OCI-LY3 (cell line): ENCODE data around the gene TCEAL4.
"Not testable (repeated sequence)": the region's sequence is repeated elsewhere in the genome, so short reads cannot be mapped to it uniquely, and the experiment has no call there.

ENCODE experiments used
- H2AFZ ChIP-seq: fragments of 200-600, 300-600 bp; shearing (Covaris generic); 2 replicates; pipeline ENCODE4 v1.6.0; 2014; ENCODE audit warnings: antibody characterized with exemption, low read depth, low read length
- H3K27ac ChIP-seq: fragments of 200-600, 300-600 bp; sonication (generic); 2 replicates; pipeline ENCODE4 v1.5.1; 2014; ENCODE audit warnings: mild to moderate bottlenecking, low read length, moderate library complexity, mixed read lengths
- H3K27me3 ChIP-seq: fragments of 200-600, 300-600 bp; sonication (generic); 2 replicates; pipeline ENCODE4 v1.6.1; 2014; ENCODE audit warnings: low read depth, low read length, mixed read lengths
- H3K36me3 ChIP-seq: fragments of 200-600, 300-600 bp; sonication (generic); replicated peaks from 2 replicates; pipeline ENCODE3; 2014; ENCODE audit warnings: low read depth, low read length, mixed read lengths
- H3K4me1 ChIP-seq: fragments of 300-600, 200-600 bp; sonication (generic); 2 replicates; pipeline ENCODE4 v1.6.1; 2014; ENCODE audit warnings: low read length, mixed read lengths
- H3K4me2 ChIP-seq: fragments of 200-600, 300-600 bp; sonication (generic); 2 replicates; pipeline ENCODE4 v1.6.1; 2014; ENCODE audit warnings: low read length, mixed read lengths
- H3K4me3 ChIP-seq: fragments of 300-600, 200-600 bp; sonication (generic); 2 replicates; pipeline ENCODE4 v1.5.1; 2014; ENCODE audit warnings: antibody characterized with exemption, mild to moderate bottlenecking, low read length, moderate library complexity
- H3K79me2 ChIP-seq: fragments of 300-600, 200-600 bp; shearing (Covaris generic); 2 replicates; pipeline ENCODE4 v1.6.1; 2014; ENCODE audit warnings: mild to moderate bottlenecking, low read length, mixed read lengths
- H3K9ac ChIP-seq: fragments of 300-600, 200-600 bp; shearing (Covaris generic); 2 replicates; pipeline ENCODE4 v1.6.0; 2014; ENCODE audit warnings: mild to moderate bottlenecking, low read length, moderate library complexity
- H3K9me3 ChIP-seq: fragments of 200-600, 300-600 bp; shearing (Covaris generic); 2 replicates; pipeline ENCODE4 v1.6.1; 2014; ENCODE audit warnings: low read length, mixed read lengths; ENCODE audit not compliant: insufficient read depth
- H4K20me1 ChIP-seq: fragments of 200-600, 300-600 bp; sonication (generic); 2 replicates; pipeline ENCODE4 v1.6.1; 2016; ENCODE audit warnings: low read length, mixed read lengths; ENCODE audit not compliant: insufficient read depth
- CTCF ChIP-seq: fragments of 200-600, 300-600 bp; sonication (generic); IDR thresholded peaks from 2 replicates; pipeline ENCODE4 v1.5.1; 2014; ENCODE audit warnings: antibody characterized with exemption, low read length, low read depth
- EZH2phosphoT487 ChIP-seq: fragments of 200-600 bp; shearing (Covaris generic); IDR thresholded peaks from 2 replicates; pipeline ENCODE4 v1.6.1; 2018; ENCODE audit warnings: antibody characterized with exemption, mixed run types, low read depth

The TCEAL4 gene

GRCh38 chrX:103586314-103586646 is 965 bp downstream of the TCEAL4 start:
- H2AFZ ChIP-seq: no peak overlapping the region

GRCh38 chrX:103586659-103587058 is 1.3 kb downstream of the TCEAL4 start:
- H3K27me3 ChIP-seq: no peaks in the 10 kb centered on the region
- no peaks in the 10 kb centered on the region for H3K36me3 ChIP-seq
- peaks cover 3% of the 10 kb centered on the region; the same call in 1 of the 2 replicates for H3K4me1 ChIP-seq
- H4K20me1 ChIP-seq: no peaks in the 10 kb centered on the region
- no peak overlapping the region for H3K4me3 ChIP-seq
- no peaks in the 10 kb centered on the region for H3K9me3 ChIP-seq
- 0 out of 2 replicates have a peak, but pooled peaks cover 2% of the 10 kb centered on the region for H3K79me2 ChIP-seq
- no peak overlapping the region for H2AFZ ChIP-seq
- H3K4me2 ChIP-seq: no peak overlapping the region
- no peak overlapping the region for H3K9ac ChIP-seq
- TF ChIP-seq CTCF (no peak), EZH2phosphoT487 (no peak)
- H3K27ac ChIP-seq: no peak overlapping the region

More at GRCh38 chrX:103586314-103586646, 965 bp downstream of the TCEAL4 start:
- Histone ChIP-seq H3K4me1 (peaks cover 3% of the 10 kb centered on the region; the same call in 1 of the 2 replicates), H3K4me2 (peak overlapping the region; percentile 83), H4K20me1 (no peaks in the 10 kb centered on the region), H3K9me3 (no peaks in the 10 kb centered on the region), H3K27ac (no peak overlapping the region), H3K36me3 (no peaks in the 10 kb centered on the region), H3K79me2 (0 out of 2 replicates have a peak, but pooled peaks cover 2% of the 10 kb centered on the region), H3K4me3 (peak overlapping the region; percentile 98), H3K9ac (no peak overlapping the region), H3K27me3 (no peaks in the 10 kb centered on the region)
- TF ChIP-seq EZH2phosphoT487: no peak
- TF ChIP-seq CTCF: no peak

GRCh38 chrX:103592295-103592694 is 7.0 kb downstream of the TCEAL4 start:
- H3K4me3 ChIP-seq, H3K27ac ChIP-seq, H2AFZ ChIP-seq, H3K27me3 ChIP-seq, H3K79me2 ChIP-seq, H3K9ac ChIP-seq, H3K4me1 ChIP-seq, H4K20me1 ChIP-seq, H3K4me2 ChIP-seq, H3K36me3 ChIP-seq, H3K9me3 ChIP-seq: not testable (repeated sequence)

GRCh38 chrX:103595202-103595601 is 9.9 kb downstream of the TCEAL4 start:
- H3K27me3 ChIP-seq, H3K4me2 ChIP-seq, H3K9me3 ChIP-seq, H3K79me2 ChIP-seq, H3K36me3 ChIP-seq, H3K27ac ChIP-seq, H3K4me1 ChIP-seq, H3K9ac ChIP-seq, H2AFZ ChIP-seq, H4K20me1 ChIP-seq, H3K4me3 ChIP-seq: not testable (repeated sequence)

GRCh38 chrX:103607364-103608305 is 22.3 kb downstream of the TCEAL4 start, which contains the start of gene TCEAL3:
TSS of gene TCEAL3 (plus strand) at chrX:103607963. CDS start at chrX:103609065, 1,102 bp downstream.
- Histone ChIP-seq H3K36me3 (no peaks in the 10 kb centered on the region), H3K4me1 (peaks cover 8% of the 10 kb centered on the region; the same call in 1 of the 2 replicates), H3K4me3 (peak within 1 kb of the TSS; percentile 95), H3K79me2 (no peaks in the 10 kb centered on the region), H3K9ac (peak within 1 kb of the TSS; percentile 75), H3K27ac (no peak within 1 kb of the TSS; the same call in 1 of the 2 replicates), H3K27me3 (peaks cover 7% of the 10 kb centered on the region; the same call in 1 of the 2 replicates), H3K4me2 (peak within 1 kb of the TSS; percentile 96), H3K9me3 (no peaks in the 10 kb centered on the region), H4K20me1 (no peaks in the 10 kb centered on the region), H2AFZ (peak within 1 kb of the TSS; percentile 97)
- TF ChIP-seq CTCF (no peak), EZH2phosphoT487 (no peak)
